ENCODE measurements around the gene MYO18A.
"Not testable (repeated sequence)": the region's sequence is repeated elsewhere in the genome, so short reads cannot be mapped to it uniquely, and the experiment has no call there.

Gene MYO18A

DNA sequence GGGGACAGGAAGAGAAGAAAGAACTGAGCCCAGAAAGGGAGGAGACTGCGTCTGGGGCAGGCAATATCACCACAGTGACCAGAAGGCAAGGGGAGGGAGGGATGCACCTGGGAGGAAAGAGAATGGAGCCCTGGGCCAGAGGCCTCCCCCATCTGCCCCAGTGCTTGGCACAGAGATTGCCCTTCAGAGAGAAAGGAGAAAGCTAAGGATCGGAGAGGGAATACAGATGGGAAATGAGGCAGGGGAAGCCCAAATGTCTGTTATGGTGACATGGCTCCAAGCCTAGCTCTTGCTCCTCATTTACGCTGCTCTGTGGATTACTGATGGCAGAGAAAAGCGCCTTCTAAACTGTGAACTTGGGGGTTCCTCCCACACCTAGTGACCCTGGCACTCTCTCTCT lies 90.1 kb downstream of the MYO18A start:
- Histone ChIP-seq H3K36me3 (ENCODE audit: insufficient read depth, low read length) (peaks cover 94% of the 10 kb centered on the region), H3K27me3 (ENCODE audit: insufficient read depth, low read length, poor library complexity) (no peaks in the 10 kb centered on the region), H2AFZ (ENCODE audit: low read depth, low read length) (no peak overlapping the region), H3K4me2 (ENCODE audit: insufficient read depth, low read length) (no peak overlapping the region), H4K20me1 (ENCODE audit: insufficient read depth, low read length) (no peaks in the 10 kb centered on the region), H3K79me2 (ENCODE audit: insufficient read depth, low read length) (no peaks in the 10 kb centered on the region), H3K4me3 (ENCODE audit: low read depth in 1 of 2, low read length in 2 of 2) (no peak overlapping the region), H3K9me3 (ENCODE audit: insufficient read depth, low read length, severe bottlenecking) (no peaks in the 10 kb centered on the region), H3K4me1 (ENCODE audit: insufficient read depth, low read length) (no peaks in the 10 kb centered on the region), H3K27ac (ENCODE audit: low read length) (no peak overlapping the region), H3K9ac (ENCODE audit: low read depth, low read length) (no peak overlapping the region)
- DNase-seq (no peak), ATAC-seq (ENCODE audit: insufficient read depth, low read depth) (no peak)
- TF ChIP-seq, protein P1, sequence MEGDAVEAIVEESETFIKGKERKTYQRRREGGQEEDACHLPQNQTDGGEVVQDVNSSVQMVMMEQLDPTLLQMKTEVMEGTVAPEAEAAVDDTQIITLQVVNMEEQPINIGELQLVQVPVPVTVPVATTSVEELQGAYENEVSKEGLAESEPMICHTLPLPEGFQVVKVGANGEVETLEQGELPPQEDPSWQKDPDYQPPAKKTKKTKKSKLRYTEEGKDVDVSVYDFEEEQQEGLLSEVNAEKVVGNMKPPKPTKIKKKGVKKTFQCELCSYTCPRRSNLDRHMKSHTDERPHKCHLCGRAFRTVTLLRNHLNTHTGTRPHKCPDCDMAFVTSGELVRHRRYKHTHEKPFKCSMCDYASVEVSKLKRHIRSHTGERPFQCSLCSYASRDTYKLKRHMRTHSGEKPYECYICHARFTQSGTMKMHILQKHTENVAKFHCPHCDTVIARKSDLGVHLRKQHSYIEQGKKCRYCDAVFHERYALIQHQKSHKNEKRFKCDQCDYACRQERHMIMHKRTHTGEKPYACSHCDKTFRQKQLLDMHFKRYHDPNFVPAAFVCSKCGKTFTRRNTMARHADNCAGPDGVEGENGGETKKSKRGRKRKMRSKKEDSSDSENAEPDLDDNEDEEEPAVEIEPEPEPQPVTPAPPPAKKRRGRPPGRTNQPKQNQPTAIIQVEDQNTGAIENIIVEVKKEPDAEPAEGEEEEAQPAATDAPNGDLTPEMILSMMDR (IDR thresholded peaks at IDR 0.05; ENCODE audit: borderline replicate concordance, extremely low read depth, low read length, poor library complexity, severe bottlenecking): no peak
- TF ChIP-seq EZH2 (IDR thresholded peaks at IDR 0.05; ENCODE audit: borderline replicate concordance, low read depth, low read length, severe bottlenecking): no peak

DNA sequence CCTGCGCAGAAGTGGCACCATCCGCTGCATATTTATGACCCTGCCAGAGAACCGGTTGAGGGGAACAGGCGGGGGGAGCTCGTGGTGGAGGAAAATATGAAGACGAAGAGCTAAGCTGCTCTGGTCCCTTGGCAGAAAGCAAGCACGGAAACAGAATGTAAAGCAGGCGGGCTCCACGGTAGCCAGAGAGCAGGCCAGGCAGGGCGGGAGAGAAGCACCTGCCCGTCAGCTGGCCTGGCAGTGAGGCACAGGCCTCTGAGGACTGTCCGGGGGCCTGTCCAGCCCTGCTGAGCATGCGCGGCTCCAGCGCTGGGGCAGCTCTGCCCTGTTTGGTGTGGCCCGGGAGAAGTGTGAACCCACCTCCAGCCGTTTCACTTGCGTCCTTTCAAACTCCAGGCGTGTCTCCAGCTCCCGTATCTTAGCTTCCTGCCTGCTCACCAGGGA lies 90.6 kb downstream of the MYO18A start:
- Histone ChIP-seq H2AFZ (ENCODE audit: low read depth, low read length) (no peak overlapping the region), H3K9ac (ENCODE audit: low read depth, low read length) (no peak overlapping the region), H3K36me3 (ENCODE audit: insufficient read depth, low read length) (peaks cover 93% of the 10 kb centered on the region), H3K4me1 (ENCODE audit: insufficient read depth, low read length) (no peaks in the 10 kb centered on the region), H3K79me2 (ENCODE audit: insufficient read depth, low read length) (no peaks in the 10 kb centered on the region), H4K20me1 (ENCODE audit: insufficient read depth, low read length) (no peaks in the 10 kb centered on the region), H3K27me3 (ENCODE audit: insufficient read depth, low read length, poor library complexity) (no peaks in the 10 kb centered on the region), H3K27ac (ENCODE audit: low read length) (no peak overlapping the region), H3K9me3 (ENCODE audit: insufficient read depth, low read length, severe bottlenecking) (no peaks in the 10 kb centered on the region), H3K4me2 (ENCODE audit: insufficient read depth, low read length) (no peak overlapping the region), H3K4me3 (ENCODE audit: low read depth in 1 of 2, low read length in 2 of 2) (no peak overlapping the region)
- DNase-seq (no peak), ATAC-seq (ENCODE audit: insufficient read depth, low read depth) (no peak)
- TF ChIP-seq, protein P1 (IDR thresholded peaks at IDR 0.05; ENCODE audit: borderline replicate concordance, extremely low read depth, low read length, poor library complexity, severe bottlenecking): no peak
- no peak for TF ChIP-seq EZH2 (IDR thresholded peaks at IDR 0.05; ENCODE audit: borderline replicate concordance, low read depth, low read length, severe bottlenecking)

DNA sequence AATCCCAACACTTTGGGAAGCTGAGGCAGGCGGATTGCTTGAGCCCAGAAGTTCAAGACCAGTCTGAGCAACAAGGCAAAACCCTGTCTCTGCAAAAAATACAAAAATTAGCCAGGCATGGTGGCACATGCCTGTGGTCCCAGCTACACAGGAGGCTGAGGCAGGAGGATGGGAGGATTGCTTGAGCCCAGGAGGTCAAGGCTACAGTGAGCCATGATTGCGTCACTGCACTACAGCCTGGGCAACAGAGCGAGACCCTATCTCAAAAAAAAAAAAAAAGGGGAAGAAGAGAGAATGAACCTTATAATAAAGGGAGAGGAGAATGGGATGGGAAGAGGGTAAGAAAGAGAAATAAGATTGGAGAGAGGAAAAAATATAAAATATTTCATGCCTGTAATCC lies 91.4 kb downstream of the MYO18A start:
- H3K9ac ChIP-seq (ENCODE audit: low read depth, low read length); H3K79me2 ChIP-seq (ENCODE audit: insufficient read depth, low read length); H3K4me2 ChIP-seq (ENCODE audit: insufficient read depth, low read length); DNase-seq; H4K20me1 ChIP-seq (ENCODE audit: insufficient read depth, low read length); H3K27ac ChIP-seq (ENCODE audit: low read length); H3K4me1 ChIP-seq (ENCODE audit: insufficient read depth, low read length); H2AFZ ChIP-seq (ENCODE audit: low read depth, low read length); ATAC-seq (ENCODE audit: insufficient read depth, low read depth); H3K4me3 ChIP-seq (ENCODE audit: low read depth in 1 of 2, low read length in 2 of 2); H3K9me3 ChIP-seq (ENCODE audit: insufficient read depth, low read length, severe bottlenecking); H3K27me3 ChIP-seq (ENCODE audit: insufficient read depth, low read length, poor library complexity): not testable (repeated sequence)
- H3K36me3 ChIP-seq (ENCODE audit: insufficient read depth, low read length): peaks cover 92% of the 10 kb centered on the region

DNA sequence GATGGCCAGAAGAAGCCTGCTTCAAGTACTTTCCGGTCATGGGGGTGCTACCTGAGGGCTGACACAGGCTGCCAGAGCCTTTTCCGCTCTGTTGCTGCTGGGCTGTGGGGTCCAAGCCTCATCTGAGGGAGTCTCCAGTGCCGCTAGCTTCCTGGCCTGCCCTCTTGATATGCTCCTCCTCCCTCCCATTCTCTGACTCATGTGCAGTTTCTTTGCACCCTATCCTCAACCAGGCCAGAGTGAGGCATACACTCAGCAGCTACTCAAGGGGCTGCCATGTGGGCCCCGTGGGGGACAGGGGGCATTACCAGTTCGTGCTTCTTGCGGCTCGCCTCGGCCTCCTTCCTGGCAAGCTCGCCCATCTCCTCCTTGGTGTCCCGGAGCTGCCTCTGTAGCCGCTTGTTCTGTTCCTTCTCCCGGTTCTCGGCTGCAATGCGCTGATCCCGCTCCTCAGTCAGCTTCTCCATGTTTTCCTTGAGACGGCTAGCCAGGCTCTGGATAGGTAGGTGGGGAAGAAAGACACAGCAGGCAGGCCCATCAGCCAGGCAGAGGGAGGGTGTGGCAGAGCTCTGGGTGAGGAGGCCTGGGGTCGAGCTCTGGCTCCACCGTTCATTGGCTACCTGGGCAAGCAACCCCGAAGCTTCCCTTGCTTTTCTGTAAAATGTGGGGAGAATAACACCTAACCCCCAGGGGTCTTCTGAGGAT lies 93.4 kb downstream of the MYO18A start:
- H3K36me3 ChIP-seq (ENCODE audit: insufficient read depth, low read length): peaks cover 89% of the 10 kb centered on the region
- no peak for DNase-seq
- H3K4me3 ChIP-seq (ENCODE audit: low read depth in 1 of 2, low read length in 2 of 2): no peak overlapping the region
- no peak overlapping the region for H3K27ac ChIP-seq (ENCODE audit: low read length)
- no peaks in the 10 kb centered on the region for H3K27me3 ChIP-seq (ENCODE audit: insufficient read depth, low read length, poor library complexity)
- no peak for TF ChIP-seq EZH2 (IDR thresholded peaks at IDR 0.05; ENCODE audit: borderline replicate concordance, low read depth, low read length, severe bottlenecking)
- TF ChIP-seq, protein P1 (IDR thresholded peaks at IDR 0.05; ENCODE audit: borderline replicate concordance, extremely low read depth, low read length, poor library complexity, severe bottlenecking): no peak
- no peak overlapping the region for H3K4me2 ChIP-seq (ENCODE audit: insufficient read depth, low read length)
- no peaks in the 10 kb centered on the region for H3K79me2 ChIP-seq (ENCODE audit: insufficient read depth, low read length)
- no peaks in the 10 kb centered on the region for H3K4me1 ChIP-seq (ENCODE audit: insufficient read depth, low read length)
- peak; percentile 17; the same call in 1 of the 3 replicates for ATAC-seq (ENCODE audit: insufficient read depth, low read depth)
- H3K9me3 ChIP-seq (ENCODE audit: insufficient read depth, low read length, severe bottlenecking): no peaks in the 10 kb centered on the region
- H3K9ac ChIP-seq (ENCODE audit: low read depth, low read length): no peak overlapping the region
- H2AFZ ChIP-seq (ENCODE audit: low read depth, low read length): no peak overlapping the region
- H4K20me1 ChIP-seq (ENCODE audit: insufficient read depth, low read length): no peaks in the 10 kb centered on the region

All from DND-41 (cell line).